SK-N-SH (cell line): Measurements from ENCODE around the gene UBE3D. TPM values are rescaled to one million over a fixed set of nuclear protein-coding genes. Genes with fewer than 3 reads are reported as not detected.

Source experiments
- CTCF ChIA-PET: fragments of 300-600, 350-600 bp; formaldehyde crosslinking; extraction: SDS; loops from one replicate; lab custom pipeline; 2021; lab: Yijun Ruan, JAX
- POLR2A ChIA-PET: fragments of 350-600 bp; sonication (Branson Sonifier 250); formaldehyde crosslinking; extraction: SDS; loops from one replicate; lab custom pipeline; 2020; ENCODE audit warnings: antibody characterized with exemption, inconsistent platforms; lab: Yijun Ruan, JAX
- DNase-seq: peaks from one replicate; pipeline ENCODE4 v3.0.0; 2012
- H2AFZ ChIP-seq: fragments of 200-600 bp; sonication (generic); 2 replicates; pipeline ENCODE4 v1.8.1; 2016; ENCODE audit warnings: antibody characterized with exemption, mild to moderate bottlenecking, low read depth
- H3F3A ChIP-seq: fragments of 200-600 bp; sonication (generic); replicated peaks from 2 replicates; pipeline ENCODE3; 2016; ENCODE audit warnings: antibody characterized with exemption, mild to moderate bottlenecking; ENCODE audit not compliant: insufficient read depth
- H3K27ac ChIP-seq, 2 experiments: fragments of 200-500 bp in 1 of 2; fragments of 200-600 bp in 1 of 2; sonication (Bioruptor generic) in 1 of 2; sonication (generic), shearing (Covaris generic) in 1 of 2; 2 replicates each; pipeline versions ENCODE4 v1.5.1 to v1.6.1; 2014 to 2016; ENCODE audit warnings: low read depth in 2 of 2, inconsistent platforms in 1 of 2, low read length in 1 of 2, mild to moderate bottlenecking in 1 of 2, mixed read lengths in 1 of 2
- H3K27me3 ChIP-seq: fragments of 200-600 bp; sonication (generic), shearing (Covaris generic); 2 replicates; pipeline ENCODE4 v1.6.1; 2016; ENCODE audit warnings: mixed run types; ENCODE audit not compliant: insufficient read depth
- H3K36me3 ChIP-seq, 2 experiments: fragments of 200-500 bp in 1 of 2; fragments of 200-600 bp in 1 of 2; sonication (Bioruptor generic) in 1 of 2; sonication (generic) in 1 of 2; replicated peaks in 1 of 2; 2 replicates each; pipeline versions ENCODE3 to v1.5.1; 2014 to 2016; ENCODE audit warnings: low read length in 1 of 2, mild to moderate bottlenecking in 1 of 2; ENCODE audit not compliant: insufficient read depth in 2 of 2, control insufficient read depth in 1 of 2
- H3K4me1 ChIP-seq, 2 experiments: fragments of 200-500 bp in 1 of 2; fragments of 200-600 bp in 1 of 2; sonication (Bioruptor generic) in 1 of 2; sonication (generic), shearing (Covaris generic) in 1 of 2; 2 replicates each; pipeline versions ENCODE4 v1.5.1 to v1.6.1; 2014 to 2016; ENCODE audit warnings: low read depth in 1 of 2, low read length in 1 of 2, mixed run types in 1 of 2; ENCODE audit not compliant: insufficient read depth in 2 of 2, control insufficient read depth in 1 of 2
- H3K4me2 ChIP-seq: fragments of 200-600 bp; sonication (generic), shearing (Covaris generic); 2 replicates; pipeline ENCODE4 v1.6.1; 2017; ENCODE audit warnings: mixed run types
- H3K4me3 ChIP-seq, 2 experiments: fragments of 200-500 bp in 1 of 2; fragments of 200-600 bp in 1 of 2; sonication (Bioruptor generic) in 1 of 2; sonication (generic), shearing (Covaris generic) in 1 of 2; 2 replicates each; pipeline versions ENCODE4 v1.5.1 to v1.8.1; 2014 to 2016; ENCODE audit warnings: low read depth in 2 of 2, inconsistent platforms in 1 of 2, low read length in 1 of 2, mild to moderate bottlenecking in 1 of 2, mixed read lengths in 1 of 2, moderate library complexity in 1 of 2
- H3K79me2 ChIP-seq: fragments of 200-600 bp; sonication (generic); 2 replicates; pipeline ENCODE4 v1.8.1; 2017; ENCODE audit warnings: mild to moderate bottlenecking; ENCODE audit not compliant: insufficient read depth
- H3K9ac ChIP-seq: fragments of 200-600 bp; sonication (generic); 2 replicates; pipeline ENCODE4 v1.6.1; 2017; ENCODE audit warnings: mixed run types
- H3K9me2 ChIP-seq: fragments of 200-600 bp; sonication (generic); 2 replicates; pipeline ENCODE4 v1.6.1; 2017; ENCODE audit warnings: mixed run types
- H3K9me3 ChIP-seq: fragments of 200-600 bp; sonication (generic); 2 replicates; pipeline ENCODE4 v1.6.1; 2017; ENCODE audit warnings: mixed run types, mild to moderate bottlenecking, moderate library complexity
- H4K20me1 ChIP-seq: fragments of 200-600 bp; sonication (generic); 2 replicates; pipeline ENCODE4 v1.6.1; 2017; ENCODE audit warnings: mild to moderate bottlenecking, mixed run types; ENCODE audit not compliant: insufficient read depth
- CTCF ChIP-seq: fragments of 200-600 bp; sonication (generic); IDR thresholded peaks from 2 replicates; pipeline ENCODE4 v1.6.1; 2017; ENCODE audit warnings: antibody characterized with exemption, mild to moderate bottlenecking, moderate library complexity
- ELF1 ChIP-seq: IDR thresholded peaks from 2 replicates; pipeline ENCODE4 v1.4.0; 2012
- EP300 ChIP-seq, 2 experiments: IDR thresholded peaks; 2 replicates each; pipeline versions ENCODE4 v1.4.0 to v1.6.1; 2012; ENCODE audit warnings: borderline replicate concordance in 1 of 2, low read depth in 1 of 2, low read length in 1 of 2
- FOSL2 ChIP-seq: IDR thresholded peaks from 2 replicates; pipeline ENCODE4 v1.4.0; 2012; ENCODE audit warnings: low read depth, mild to moderate bottlenecking, moderate library complexity, borderline replicate concordance
- FOXJ3 ChIP-seq: sonication (generic); formaldehyde crosslinking; IDR thresholded peaks from 2 replicates; pipeline ENCODE4 v1.5.1; 2020; ENCODE audit warnings: mild to moderate bottlenecking, missing genetic modification reagents
- FOXM1 ChIP-seq: IDR thresholded peaks from 2 replicates; pipeline ENCODE4 v1.4.0; 2012; ENCODE audit warnings: low read depth, mild to moderate bottlenecking
- GABPA ChIP-seq: IDR thresholded peaks from 2 replicates; pipeline ENCODE4 v1.4.0; 2012; ENCODE audit warnings: low read depth, mild to moderate bottlenecking
- GATA2 ChIP-seq: sonication (generic); formaldehyde crosslinking; IDR thresholded peaks from 2 replicates; pipeline ENCODE4 v1.5.0; 2020; ENCODE audit warnings: mild to moderate bottlenecking, missing genetic modification reagents
- MEF2A ChIP-seq: IDR thresholded peaks from 2 replicates; pipeline ENCODE4 v1.4.0; 2012; ENCODE audit warnings: low read depth, borderline replicate concordance
- MXI1 ChIP-seq: IDR thresholded peaks from 2 replicates; pipeline ENCODE4 v1.6.1; 2012; ENCODE audit warnings: mild to moderate bottlenecking, low read depth, low read length, improper control_type of control experiment
- NFIC ChIP-seq: IDR thresholded peaks from 2 replicates; pipeline ENCODE4 v1.4.0; 2012; ENCODE audit warnings: borderline replicate concordance
- NRF1 ChIP-seq: IDR thresholded peaks from 2 replicates; pipeline ENCODE4 v1.6.1; 2012; ENCODE audit warnings: low read depth, mild to moderate bottlenecking, low read length
- POLR2AphosphoS5 ChIP-seq: IDR thresholded peaks from 2 replicates; pipeline ENCODE4 v1.6.1; 2012; ENCODE audit warnings: low read depth, low read length
- RAD21 ChIP-seq: IDR thresholded peaks from 2 replicates; pipeline ENCODE4 v1.6.1; 2012; ENCODE audit warnings: mild to moderate bottlenecking, low read length
- RFX5 ChIP-seq: IDR thresholded peaks from 2 replicates; pipeline ENCODE4 v1.6.1; 2012; ENCODE audit warnings: mild to moderate bottlenecking, improper control_type of control experiment, low read length
- RXRA ChIP-seq: IDR thresholded peaks from 2 replicates; pipeline ENCODE4 v1.4.0; 2012; ENCODE audit warnings: low read depth, mild to moderate bottlenecking, borderline replicate concordance
- SIN3A ChIP-seq: IDR thresholded peaks from 2 replicates; pipeline ENCODE4 v1.6.1; 2012; ENCODE audit warnings: low read depth, mild to moderate bottlenecking, low read length, moderate library complexity, borderline replicate concordance
- SMC3 ChIP-seq: IDR thresholded peaks from 2 replicates; pipeline ENCODE4 v1.6.1; 2012; ENCODE audit warnings: low read depth, low read length, improper control_type of control experiment
- TAF1 ChIP-seq: IDR thresholded peaks from 2 replicates; pipeline ENCODE4 v1.6.1; 2012; ENCODE audit warnings: low read depth, mild to moderate bottlenecking, low read length, moderate library complexity, borderline replicate concordance
- TEAD4 ChIP-seq: IDR thresholded peaks from 2 replicates; pipeline ENCODE4 v1.4.0; 2012; ENCODE audit warnings: mild to moderate bottlenecking, borderline replicate concordance; ENCODE audit not compliant: insufficient read depth
- USF1 ChIP-seq: IDR thresholded peaks from 2 replicates; pipeline ENCODE4 v1.4.0; 2012; ENCODE audit warnings: low read depth, borderline replicate concordance
- ZBTB33 ChIP-seq: IDR thresholded peaks from 2 replicates; pipeline ENCODE4 v1.4.0; 2012; ENCODE audit warnings: low read depth, borderline replicate concordance
- WGBS: methylation state at CpG from one replicate; pipeline ENCODE4 v1.1.6; 2017; ENCODE audit warnings: low lambda C conversion rate; 5-methylcytosine and 5-hydroxymethylcytosine counted together
- polyA plus RNA-seq, 3 experiments: library from polyadenylated mRNA; depleted of rRNA; stranded (reverse); fragments of >200 nt; gene quantifications; 2 replicates each; pipeline ENCODE4 v1.2.3, GENCODE V29; 2012
- TF ChIP-seq, protein P1 (sequence below): IDR thresholded peaks from 2 replicates; pipeline ENCODE4; 2012
- TF ChIP-seq, protein P2 (sequence below): fragments of 150-350 bp; IDR thresholded peaks from 2 replicates; pipeline ENCODE4 v1.6.1; 2017; ENCODE audit warnings: antibody characterized with exemption, low read length, low read depth, borderline replicate concordance

The UBE3D gene
- polyA plus RNA-seq, 1 of the 3 experiments (the other 2 are of a cell fraction) = 3.4 TPM

DNA sequence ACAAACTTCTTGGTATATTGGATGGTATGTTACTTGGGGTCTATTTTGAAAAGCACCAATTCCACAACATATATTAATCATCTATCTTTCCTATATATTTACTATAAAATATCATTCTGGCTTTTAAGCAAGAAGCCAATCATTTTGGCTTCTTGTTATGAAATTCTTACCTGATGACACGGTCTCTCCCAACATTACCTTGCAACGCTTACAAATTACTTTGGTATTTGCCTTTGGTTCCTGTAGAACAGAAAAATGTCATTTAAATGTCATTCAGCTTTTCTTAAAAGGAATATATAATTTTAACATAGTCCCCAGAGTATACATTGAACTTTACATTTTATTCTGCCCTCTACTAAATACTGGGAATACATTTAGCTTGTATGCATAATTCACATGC lies 27.4 kb downstream of the UBE3D start:
- H3K9me3 ChIP-seq = no peaks in the 10 kb centered on the region
- TF ChIP-seq RAD21 (no peak), SMC3 (no peak), EP300 (IDR thresholded peaks at IDR 0.05; ENCODE audit: borderline replicate concordance in 1 of 2, low read depth in 1 of 2, low read length in 1 of 2) (no peak), ZBTB33 (no peak), RXRA (no peak), NFIC (no peak), MEF2A (no peak), ELF1 (no peak), USF1 (no peak), GATA2 (CRISPR knock-in tag) (no peak), NRF1 (no peak), FOXJ3 (CRISPR knock-in tag) (no peak), GABPA (no peak)
- TF ChIP-seq, protein P1, sequence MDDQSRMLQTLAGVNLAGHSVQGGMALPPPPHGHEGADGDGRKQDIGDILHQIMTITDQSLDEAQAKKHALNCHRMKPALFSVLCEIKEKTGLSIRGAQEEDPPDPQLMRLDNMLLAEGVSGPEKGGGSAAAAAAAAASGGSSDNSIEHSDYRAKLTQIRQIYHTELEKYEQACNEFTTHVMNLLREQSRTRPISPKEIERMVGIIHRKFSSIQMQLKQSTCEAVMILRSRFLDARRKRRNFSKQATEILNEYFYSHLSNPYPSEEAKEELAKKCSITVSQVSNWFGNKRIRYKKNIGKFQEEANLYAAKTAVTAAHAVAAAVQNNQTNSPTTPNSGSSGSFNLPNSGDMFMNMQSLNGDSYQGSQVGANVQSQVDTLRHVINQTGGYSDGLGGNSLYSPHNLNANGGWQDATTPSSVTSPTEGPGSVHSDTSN = no peak
- no peak overlapping the region for H2AFZ ChIP-seq
- POLR2A ChIA-PET = no interaction called here
- 95% methylated on average over 2 of the region's 2 CpGs for WGBS
- DNase-seq = no peak
- no peaks in the 10 kb centered on the region for H3K9me2 ChIP-seq
- H3K79me2 ChIP-seq = no peaks in the 10 kb centered on the region
- no peaks in the 10 kb centered on the region for H4K20me1 ChIP-seq
- H3K4me3 ChIP-seq = no peak overlapping the region
- no peak overlapping the region for H3K27ac ChIP-seq
- no peaks in the 10 kb centered on the region; a peak in 2 of 4 replicates for H3K4me1 ChIP-seq
- no peak overlapping the region for H3K4me2 ChIP-seq
- H3K36me3 ChIP-seq = peaks cover 0 to 4% of the 10 kb centered on the region in 2 experiments
- CTCF ChIA-PET = interaction anchor here (1.2 to 2.4 kb wide), 2 partner anchors 16 to 767 kb away, joined by 3 to 6 read pairs; no protein-coding TSS in a partner anchor
- no peak overlapping the region for H3K9ac ChIP-seq
- no peaks in the 10 kb centered on the region for H3F3A ChIP-seq
- H3K27me3 ChIP-seq = no peaks in the 10 kb centered on the region

- POLR2A ChIA-PET = no interaction called here
- H2AFZ ChIP-seq = no peak overlapping the region
- H3K9ac ChIP-seq = no peak overlapping the region
- H3K4me2 ChIP-seq = no peak overlapping the region
- no peak for DNase-seq
- H3K27ac ChIP-seq = no peak overlapping the region
- no peaks in the 10 kb centered on the region for H3K9me3 ChIP-seq
- H3K4me1 ChIP-seq = no peaks in the 10 kb centered on the region
- TF ChIP-seq RFX5 = no peak
- TF ChIP-seq NFIC = no peak
- no peak for TF ChIP-seq SIN3A
- TF ChIP-seq TAF1 = no peak
- TF ChIP-seq FOSL2 = no peak
- TF ChIP-seq, protein P2, sequence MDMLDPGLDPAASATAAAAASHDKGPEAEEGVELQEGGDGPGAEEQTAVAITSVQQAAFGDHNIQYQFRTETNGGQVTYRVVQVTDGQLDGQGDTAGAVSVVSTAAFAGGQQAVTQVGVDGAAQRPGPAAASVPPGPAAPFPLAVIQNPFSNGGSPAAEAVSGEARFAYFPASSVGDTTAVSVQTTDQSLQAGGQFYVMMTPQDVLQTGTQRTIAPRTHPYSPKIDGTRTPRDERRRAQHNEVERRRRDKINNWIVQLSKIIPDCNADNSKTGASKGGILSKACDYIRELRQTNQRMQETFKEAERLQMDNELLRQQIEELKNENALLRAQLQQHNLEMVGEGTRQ = no peak
- no peak for TF ChIP-seq FOXM1
- TF ChIP-seq RAD21 = no peak
- TF ChIP-seq ELF1 = no peak
- TF ChIP-seq TEAD4 = no peak
- no peak for TF ChIP-seq MXI1
- TF ChIP-seq CTCF = no peak
- no peak for TF ChIP-seq POLR2AphosphoS5
- TF ChIP-seq, all 33 proteins: peak for 0
- CTCF ChIA-PET = no interaction called here
- Histone ChIP-seq H3K27me3 (no peaks in the 10 kb centered on the region), H3F3A (no peaks in the 10 kb centered on the region), H3K9me2 (no peaks in the 10 kb centered on the region), H3K79me2 (no peaks in the 10 kb centered on the region), H3K4me3 (no peak overlapping the region), H3K36me3 (peaks cover 3 to 10% of the 10 kb centered on the region in 2 experiments), H4K20me1 (no peaks in the 10 kb centered on the region)
- WGBS = 96% methylated on average over 6 of the region's 6 CpGs
Measured at GRCh38 chr6:83031689-83032088, 34.0 kb downstream of the UBE3D start.
